Stimulated activated CD4-positive, alpha-beta T cell treated with anti-CD3 and anti-CD28 coated beads, TNF-alpha, amount 100 ng/mL, for 48 hours (primary cell): Measurements from ENCODE around the gene SEC23B.
"Not testable (repeated sequence)": the region's sequence is repeated elsewhere in the genome, so short reads cannot be mapped to it uniquely, and the experiment has no call there.

Experiments used
- DNase-seq, 3 donors: peaks; one replicate each; pipeline ENCODE4 v3.0.0-alpha.2; 2020; ENCODE audit warnings: low read depth in 3 of 3

SEC23B gene

GRCh38 chr20:18524646-18525045, 16.9 kb downstream of the SEC23B start:
- no peak for DNase-seq

GRCh38 chr20:18526761-18527160, 19.0 kb downstream of the SEC23B start:
- DNase-seq, result not testable (repeated sequence)

DNA sequence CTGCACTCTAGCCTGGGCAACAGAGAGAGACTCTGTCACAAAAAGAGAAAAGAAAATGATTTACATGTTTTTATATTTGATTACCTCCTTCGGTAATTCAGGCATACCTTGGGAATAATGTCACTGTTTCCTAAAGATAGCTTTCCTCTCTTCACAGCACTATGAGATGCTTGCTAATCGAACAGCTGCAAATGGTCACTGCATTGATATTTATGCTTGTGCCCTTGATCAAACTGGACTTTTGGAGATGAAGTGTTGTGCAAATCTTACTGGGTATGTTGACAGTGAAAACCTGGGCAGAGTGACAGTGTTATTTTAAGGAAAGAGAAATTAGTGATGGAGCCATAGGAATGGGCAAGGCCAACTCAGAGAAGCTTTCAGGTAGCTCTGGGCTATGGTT, 19.6 kb downstream of the SEC23B start:
- DNase-seq, result no peak

- DNase-seq, result no peak
These were observed 20.1 kb downstream of the SEC23B start for GRCh38 chr20:18527836-18528235.

DNA sequence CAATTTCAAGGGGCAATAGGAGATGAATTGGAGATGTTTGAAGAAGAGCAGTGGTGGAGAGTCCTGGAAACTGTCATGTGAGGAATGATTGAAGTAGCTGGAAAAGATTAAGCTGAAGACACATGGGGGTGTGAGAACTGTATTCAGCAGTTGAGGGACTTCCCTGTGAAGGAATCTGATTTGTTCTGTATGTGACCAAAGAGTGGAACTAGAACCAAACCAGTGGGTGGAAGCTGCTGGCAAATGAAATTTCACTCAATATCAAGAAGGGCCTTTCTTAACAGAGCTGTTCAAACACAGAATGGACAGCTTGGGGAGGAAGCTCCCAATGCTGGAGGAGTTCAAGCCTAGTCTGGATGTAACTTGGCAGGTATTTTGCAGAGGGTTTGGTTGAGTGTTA, 21.3 kb downstream of the SEC23B start:
- DNase-seq, result no peak

GRCh38 chr20:18532626-18533025, 24.9 kb downstream of the SEC23B start:
- DNase-seq, result no peak

GRCh38 chr20:18533491-18533890, 25.8 kb downstream of the SEC23B start:
- DNase-seq, result no peak

- DNase-seq, result no peak
These were observed 26.4 kb downstream of the SEC23B start for GRCh38 chr20:18533978-18534644.

DNA sequence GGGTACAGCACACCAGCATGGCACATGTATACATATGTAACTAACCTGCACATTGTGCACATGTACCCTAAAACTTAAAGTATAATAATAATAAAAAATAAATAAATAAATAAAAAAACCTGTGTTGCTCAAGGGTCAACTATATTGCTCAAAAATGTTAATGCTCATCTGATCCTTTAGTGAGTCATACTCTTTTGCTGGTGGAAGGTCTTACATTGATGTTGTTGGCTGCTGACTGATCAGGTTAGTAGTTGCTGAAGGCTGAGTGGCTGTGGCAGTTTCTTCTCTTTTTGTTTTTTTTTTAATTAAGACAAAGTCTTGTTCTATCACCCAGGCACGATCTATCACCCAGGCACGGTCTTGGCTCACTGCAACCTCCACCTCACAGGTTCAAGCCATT, 29.9 kb downstream of the SEC23B start:
- DNase-seq, result no peak

- no peak for DNase-seq
These were observed 34.0 kb downstream of the SEC23B start for GRCh38 chr20:18541741-18542140.

DNA sequence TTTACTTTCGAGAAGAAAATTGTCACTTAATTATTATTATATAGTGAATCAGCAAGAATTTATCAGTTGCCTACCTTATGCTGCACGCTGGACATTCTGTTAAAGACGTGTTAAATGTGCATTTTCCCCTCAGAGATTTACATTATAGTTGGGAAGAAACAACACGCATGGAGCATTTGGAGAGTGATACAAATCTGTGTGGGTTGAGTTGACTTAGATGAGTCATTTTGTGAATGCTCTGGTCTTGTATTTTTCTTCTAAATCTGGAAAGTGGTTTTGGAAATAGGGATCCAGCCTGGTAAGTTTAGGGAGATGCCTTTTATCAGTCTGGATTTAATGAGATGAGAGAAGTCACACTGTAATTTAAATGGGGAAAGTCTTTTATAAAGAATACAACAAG, 35.5 kb downstream of the SEC23B start:
- no peak for DNase-seq

GRCh38 chr20:18543932-18544331, 36.2 kb downstream of the SEC23B start:
- no peak for DNase-seq

- DNase-seq, result no peak
These were observed 37.8 kb downstream of the SEC23B start for GRCh38 chr20:18545566-18545965.

DNA sequence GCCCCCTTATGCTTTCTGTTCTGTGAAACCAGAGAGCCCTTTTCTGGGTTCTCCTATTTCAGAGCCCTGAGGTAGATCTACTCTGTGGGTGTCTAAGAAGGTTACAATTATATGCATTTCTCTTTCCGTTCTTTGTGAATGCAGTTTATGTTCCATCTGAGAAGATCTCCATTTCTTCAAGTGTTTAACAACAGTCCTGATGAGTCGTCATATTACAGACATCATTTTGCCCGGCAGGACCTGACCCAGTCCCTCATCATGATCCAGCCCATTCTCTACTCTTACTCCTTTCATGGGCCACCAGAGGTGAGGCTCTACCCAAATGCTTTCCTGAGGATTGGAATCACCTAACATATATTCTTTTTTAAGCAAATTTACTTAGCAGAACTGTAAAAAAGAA, 40.7 kb downstream of the SEC23B start:
- no peak for DNase-seq

DNA sequence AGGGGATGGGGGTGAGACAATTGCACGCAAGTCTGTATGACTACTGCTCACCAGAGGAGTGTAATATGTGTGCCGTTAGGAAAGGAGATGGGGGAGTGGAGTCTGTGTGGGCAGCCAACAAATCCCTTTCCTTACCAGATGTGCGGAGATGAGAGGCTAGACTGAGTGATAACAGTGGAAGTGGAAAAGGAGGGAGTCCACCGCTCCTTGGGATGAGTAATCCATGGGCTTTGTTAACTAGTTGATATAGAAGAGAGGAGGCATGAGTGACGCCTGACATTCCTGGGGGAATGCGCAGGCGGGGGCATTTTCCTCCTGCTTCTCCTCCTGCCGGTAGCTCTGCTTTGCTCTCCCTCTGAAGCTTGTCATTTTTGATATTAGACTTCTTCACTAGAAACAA, 46.0 kb downstream of the SEC23B start:
- DNase-seq, result no peak

GRCh38 chr20:18566892-18567738, 59.4 kb downstream of the SEC23B start, which contains the start of gene SMIM26:
Gene SMIM26 (plus strand): TSS chr20:18567432. CDS start chr20:18567479, 47 bp downstream.
- DNase-seq, result peak; percentile 89 to 93 (median 92)

- no peak for DNase-seq
These were observed 60.0 kb downstream of the SEC23B start for GRCh38 chr20:18567739-18568091.

DNA sequence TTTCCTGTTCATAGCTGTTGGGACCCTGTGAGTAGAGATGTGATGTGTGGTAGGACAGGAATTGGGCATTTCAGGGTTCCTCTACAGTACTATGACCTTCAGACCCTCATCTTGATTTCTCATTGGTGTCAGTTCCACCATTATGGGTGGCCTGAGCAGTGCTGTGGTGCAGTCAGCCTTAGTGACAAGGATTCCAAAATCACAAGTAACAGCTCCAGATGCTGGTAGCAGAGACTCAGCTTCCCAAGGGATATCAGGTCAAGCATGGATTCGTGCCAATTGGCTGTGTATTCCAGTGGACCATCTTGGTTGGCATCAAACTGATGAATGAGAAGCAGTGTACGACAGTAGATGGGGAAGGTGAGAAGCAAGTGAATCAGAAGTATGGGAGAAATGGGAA, 63.3 kb downstream of the SEC23B start:
- no peak for DNase-seq

DNA sequence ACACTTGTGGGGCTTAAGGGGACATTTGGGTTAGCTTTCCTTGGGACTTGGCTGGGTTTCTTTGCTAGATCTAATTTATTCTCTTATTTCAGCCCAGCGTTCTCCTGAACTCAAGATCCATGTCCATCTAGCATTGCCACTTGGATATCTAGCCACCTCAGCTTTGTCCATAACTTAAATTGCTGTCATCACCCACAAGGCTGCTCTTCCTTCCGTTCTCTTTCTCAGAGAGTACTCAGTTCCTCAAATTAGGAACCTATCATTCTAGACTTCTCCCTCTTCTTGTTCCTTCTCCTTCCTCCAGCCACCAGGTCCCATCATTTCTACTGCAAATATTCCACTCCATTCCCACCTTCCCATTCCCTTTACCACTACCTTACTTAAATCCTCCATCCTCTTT, 63.8 kb downstream of the SEC23B start:
- DNase-seq, result no peak

DNA sequence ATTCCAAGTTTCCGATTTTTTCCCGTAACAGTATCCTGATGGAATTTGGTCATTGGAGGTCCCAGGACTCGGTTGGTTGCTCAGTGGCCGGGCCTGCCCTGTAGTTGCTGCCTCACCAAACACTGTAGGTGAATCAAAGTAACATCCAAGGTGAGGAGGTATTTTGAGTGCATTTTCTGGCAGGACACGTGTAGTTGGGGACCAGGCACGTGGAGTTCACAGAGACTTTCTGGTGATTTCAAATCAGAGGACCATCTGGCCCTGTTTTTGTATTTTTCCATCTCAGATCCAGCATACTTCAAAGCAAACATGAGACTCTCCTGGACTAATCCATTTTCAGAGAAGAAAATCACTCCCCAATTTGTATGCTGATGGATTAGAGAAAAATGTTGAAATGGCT, 70.2 kb downstream of the SEC23B start:
- DNase-seq, result no peak

GRCh38 chr20:18578581-18578980, 70.8 kb downstream of the SEC23B start:
- no peak for DNase-seq

- DNase-seq, result no peak
These were observed 72.3 kb downstream of the SEC23B start for GRCh38 chr20:18580012-18580411.

DNA sequence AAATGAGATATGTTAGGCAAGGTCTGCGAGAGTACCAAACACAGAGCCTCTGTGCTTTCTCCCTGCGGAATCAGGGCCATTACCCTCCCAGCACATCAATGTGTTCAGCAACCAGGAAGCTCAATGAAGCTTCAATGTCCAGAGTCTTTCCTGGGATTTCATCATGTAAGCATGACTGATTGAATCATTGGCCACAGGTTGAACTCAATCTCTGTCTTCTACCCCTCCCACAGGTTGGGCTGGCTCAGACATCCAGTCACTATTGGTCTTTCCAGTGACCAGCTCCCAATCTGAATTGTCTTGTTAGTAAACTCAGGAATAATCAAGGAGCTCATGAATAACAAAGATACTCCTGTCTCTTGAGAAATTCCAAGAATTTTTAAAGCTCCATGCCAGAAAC, 77.4 kb downstream of the SEC23B start:
- no peak for DNase-seq
